ENCODE data around the gene PLEKHA4. TPM values are rescaled to one million over a fixed set of nuclear protein-coding genes. Genes with fewer than 3 reads are reported as not detected.

Gene PLEKHA4
- total and polyA plus RNA-seq, 10 of the 15 experiments (the other 5 are each of a cell fraction or from before 2014, with no cell fraction given), result 0.13 to 10.0 (median 6.4) TPM; not detected in 1

DNA sequence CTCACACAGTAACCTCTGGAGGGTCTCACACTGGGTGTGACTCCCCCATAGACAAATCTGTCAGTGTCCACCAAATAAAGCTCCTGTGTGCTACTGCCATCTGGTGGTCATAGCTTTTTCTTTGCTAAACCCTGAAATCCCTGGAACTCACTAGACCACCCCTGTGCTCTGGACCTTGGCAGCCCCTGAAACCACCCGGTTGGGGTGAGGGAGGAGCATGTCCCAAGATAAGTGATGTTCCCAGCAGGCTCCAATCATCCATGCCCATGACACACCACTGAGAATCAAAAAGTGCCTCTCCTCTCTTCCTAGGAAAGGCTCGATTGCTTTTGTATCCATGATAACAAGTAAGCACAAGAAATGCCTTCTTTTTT lies 25.6 kb downstream of the PLEKHA4 start:
- SMC1A ChIA-PET (ENCODE audit: uncharacterized antibody, unreplicated experiment), result interaction anchor here (0.7 to 4.9 kb wide), 20 partner anchors 9 to 197 kb away, joined by 3 to 44 read pairs (median 4); partner anchors contain the start of genes CA11, GYS1 and PPP1R15A
- H3K27ac ChIP-seq (ENCODE audit: control insufficient read depth, insufficient read depth), result no peak overlapping the region

More for the DNA sequence above, 25.6 kb downstream of the PLEKHA4 start:
- peak; percentile 83 for TF ChIP-seq SMC3 (IDR thresholded peaks at IDR 0.05; ENCODE audit: borderline replicate concordance, low read length)
- TF ChIP-seq, protein P1, sequence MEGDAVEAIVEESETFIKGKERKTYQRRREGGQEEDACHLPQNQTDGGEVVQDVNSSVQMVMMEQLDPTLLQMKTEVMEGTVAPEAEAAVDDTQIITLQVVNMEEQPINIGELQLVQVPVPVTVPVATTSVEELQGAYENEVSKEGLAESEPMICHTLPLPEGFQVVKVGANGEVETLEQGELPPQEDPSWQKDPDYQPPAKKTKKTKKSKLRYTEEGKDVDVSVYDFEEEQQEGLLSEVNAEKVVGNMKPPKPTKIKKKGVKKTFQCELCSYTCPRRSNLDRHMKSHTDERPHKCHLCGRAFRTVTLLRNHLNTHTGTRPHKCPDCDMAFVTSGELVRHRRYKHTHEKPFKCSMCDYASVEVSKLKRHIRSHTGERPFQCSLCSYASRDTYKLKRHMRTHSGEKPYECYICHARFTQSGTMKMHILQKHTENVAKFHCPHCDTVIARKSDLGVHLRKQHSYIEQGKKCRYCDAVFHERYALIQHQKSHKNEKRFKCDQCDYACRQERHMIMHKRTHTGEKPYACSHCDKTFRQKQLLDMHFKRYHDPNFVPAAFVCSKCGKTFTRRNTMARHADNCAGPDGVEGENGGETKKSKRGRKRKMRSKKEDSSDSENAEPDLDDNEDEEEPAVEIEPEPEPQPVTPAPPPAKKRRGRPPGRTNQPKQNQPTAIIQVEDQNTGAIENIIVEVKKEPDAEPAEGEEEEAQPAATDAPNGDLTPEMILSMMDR (IDR thresholded peaks at IDR 0.05 in 2 of 3, conservative IDR thresholded peaks at IDR 0.05 in 1 of 3; ENCODE audit: control insufficient read depth in 2 of 3, extremely low read depth in 1 of 3, insufficient read depth in 1 of 3, low read depth in 3 of 3, low read length in 3 of 3), result peak; percentile 75 to 85 (median 78)
- 0 out of 2 replicates have a peak, but pooled peaks have one; percentile 27 for TF ChIP-seq YY1 (IDR thresholded peaks at IDR 0.05; ENCODE audit: low read depth, low read length)
- no peak for TF ChIP-seq SMAD5 (IDR thresholded peaks at IDR 0.05; ENCODE audit: low read depth)
- no peak for TF ChIP-seq PAX8 (IDR thresholded peaks at IDR 0.05)
- TF ChIP-seq ATF7 (IDR thresholded peaks at IDR 0.05; ENCODE audit: low read depth), result no peak
- TF ChIP-seq RAD21 (IDR thresholded peaks at IDR 0.05; ENCODE audit: insufficient read depth, low read depth, low read length), result peak; percentile 79
- TF ChIP-seq EZH2 (IDR thresholded peaks at IDR 0.05; ENCODE audit: borderline replicate concordance, control insufficient read depth, low read depth, low read length), result no peak
- no peak for TF ChIP-seq MXI1 (IDR thresholded peaks at IDR 0.05; ENCODE audit: low read depth, low read length)
- TF ChIP-seq ZNF384 (IDR thresholded peaks at IDR 0.05; ENCODE audit: borderline replicate concordance, low read depth, low read length), result no peak
- TF ChIP-seq DPF2 (IDR thresholded peaks at IDR 0.05), result no peak
- in situ Hi-C loops (cut with MboI) (no loop called here), intact Hi-C loops (cut with micrococcal nuclease; ENCODE audit: unreplicated experiment) (loop anchor here (2.0 kb wide), 1 partner anchor 128 kb away; no protein-coding TSS in a partner anchor)
- 50% methylated on average over 2 of the region's 2 CpGs for WGBS (ENCODE audit: insufficient coverage, insufficient replicate concordance, low lambda C conversion rate, missing lambda C conversion rate)
- no peaks in the 10 kb centered on the region for H3K79me2 ChIP-seq (ENCODE audit: control insufficient read depth, insufficient read depth, low read length)
- H2AFZ ChIP-seq (ENCODE audit: control insufficient read depth, low read depth, low read length), result 0 out of 2 replicates have a peak overlapping the region, but pooled peaks have one; percentile 34
- no peaks in the 10 kb centered on the region for H3K4me1 ChIP-seq (ENCODE audit: control insufficient read depth, insufficient read depth, low read length)
- ATAC-seq, result peak; percentile 83
- RAD21 ChIA-PET (ENCODE audit: unreplicated experiment), result interaction anchor here (0.5 to 4.9 kb wide), 22 partner anchors 14 to 1602 kb away, joined by 3 to 72 read pairs (median 5); partner anchors contain the start of genes BCAT2, CA11, FUT2 and PPP1R15A
- H3K9me3 ChIP-seq (replicated peaks; ENCODE audit: control insufficient read depth, insufficient read depth, low read length), result no peaks in the 10 kb centered on the region
- POLR2A ChIA-PET, result interaction anchor here (0.6 to 2.4 kb wide), 6 partner anchors 26 to 151 kb away, joined by 3 to 7 read pairs (median 4); partner anchors contain the start of genes GYS1 and RUVBL2
- H3K27me3 ChIP-seq (replicated peaks in 1 of 2; ENCODE audit: control insufficient read depth in 2 of 2, insufficient read depth in 2 of 2, low read length in 1 of 2), result no peaks in the 10 kb centered on the region
- no peak overlapping the region for H3K4me3 ChIP-seq
- no peak overlapping the region for H3K4me2 ChIP-seq (ENCODE audit: control insufficient read depth, insufficient read depth)
- BruUV-seq (replicated peaks), result no TSS peak
- CTCF ChIA-PET, result interaction anchor here (0.6 to 15.6 kb wide), 47 partner anchors 11 to 337 kb away, joined by 3 to 520 read pairs (median 5); partner anchors contain the start of genes BAX, BCAT2, CA11 and FUT2
- H3K9ac ChIP-seq (ENCODE audit: control insufficient read depth, insufficient read depth, low read length), result no peak overlapping the region
- no peaks in the 10 kb centered on the region for H3K36me3 ChIP-seq (ENCODE audit: control insufficient read depth in 2 of 2, insufficient read depth in 2 of 2, low read length in 1 of 2)
- DNase-seq (ENCODE audit: low read depth, low spot score), result no peak
- H4K20me1 ChIP-seq (ENCODE audit: control insufficient read depth, insufficient read depth), result no peaks in the 10 kb centered on the region
- peak; percentile 75 for FAIRE-seq
